Vagina (tissue), 2 donors: ENCODE measurements around the gene CREB5. TPM values are rescaled to one million over a fixed set of nuclear protein-coding genes. Genes with fewer than 3 reads are reported as not detected.

Experiments
- DNase-seq, 2 donors: peaks; one replicate each; pipeline ENCODE4 v3.0.0-alpha.2; 2017; ENCODE audit errors: extremely low spot score in 2 of 2
- H3K27ac ChIP-seq: fragments of 200-600 bp; sonication (generic); one replicate; pipeline ENCODE4 v1.5.1; 2019
- H3K27me3 ChIP-seq: fragments of 200-600 bp; sonication (generic); one replicate; pipeline ENCODE4 v1.5.1; 2019
- H3K36me3 ChIP-seq, 2 donors: fragments of 200-600 bp; sonication (generic); one replicate each; pipeline ENCODE4 v1.5.1; 2017 to 2019
- H3K4me1 ChIP-seq: fragments of 200-600 bp; sonication (generic); one replicate; pipeline ENCODE4 v1.5.1; 2019
- H3K4me3 ChIP-seq, 2 donors: fragments of 200-600 bp; sonication (generic); 1 replicate in 1 of 2; 2 replicates in 1 of 2; pipeline ENCODE4 v1.5.1; 2016 to 2019
- H3K9me3 ChIP-seq: fragments of 200-600 bp; sonication (generic); one replicate; pipeline ENCODE4 v1.5.1; 2019
- CTCF ChIP-seq, 3 experiments: fragments of 450-650 bp in 2 of 3; fragments of 200-600 bp in 1 of 3; sonication (generic) in 1 of 3; IDR thresholded peaks; one replicate each; pipeline ENCODE4 v1.5.1; 2017 to 2019; ENCODE audit warnings: antibody characterized with exemption in 3 of 3, mild to moderate bottlenecking in 2 of 3, moderate library complexity in 2 of 3
- POLR2A ChIP-seq, 2 donors: fragments of 450-650 bp; IDR thresholded peaks; one replicate each; pipeline ENCODE4 v1.6.1; 2017; ENCODE audit warnings: antibody characterized with exemption in 2 of 2, mild to moderate bottlenecking in 2 of 2, moderate library complexity in 2 of 2
- POLR2AphosphoS5 ChIP-seq, 2 donors: sonication (generic); formaldehyde crosslinking; IDR thresholded peaks; one replicate each; pipeline ENCODE4 v1.9.0; 2017; ENCODE audit warnings: antibody characterized with exemption in 2 of 2, mild to moderate bottlenecking in 2 of 2, low read depth in 1 of 2; ENCODE audit not compliant: insufficient read depth in 1 of 2
- intact Hi-C: fragments of 100-400 bp; cut with DNase I; formaldehyde crosslinking; loops from one replicate; pipeline ENCODE4 v1.15.1; 2023
- total RNA-seq: library from RNA; depleted of rRNA; stranded (reverse); fragments of >200 nt; gene quantifications from one replicate; pipeline ENCODE4 v1.2.3, GENCODE V29; 2016

The CREB5 gene
- total RNA-seq, 1 donor from 2014 or later = 23.1 TPM

DNA sequence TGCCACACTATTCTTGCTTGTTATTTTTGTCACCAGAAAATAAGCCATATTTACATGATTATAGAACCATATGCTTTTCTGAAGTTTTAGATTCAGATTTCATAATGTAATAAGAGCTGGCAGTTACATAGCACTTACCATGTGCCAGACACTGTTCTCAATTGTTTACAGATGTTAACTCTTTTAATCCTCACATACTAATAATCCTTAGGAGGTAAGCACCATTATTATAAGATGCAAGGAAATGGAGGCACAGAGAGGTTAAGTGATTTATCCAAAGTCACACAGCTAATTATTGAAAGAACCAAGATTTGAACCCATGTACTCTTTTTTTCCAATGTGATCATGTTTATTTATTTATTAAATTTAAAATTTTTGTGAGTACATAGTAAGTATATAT is 57.2 kb downstream of the CREB5 start:
- Histone ChIP-seq H3K9me3 (no peaks in the 10 kb centered on the region), H3K4me1 (no peaks in the 10 kb centered on the region), H3K4me3 (no peak overlapping the region), H3K36me3 (no peaks in the 10 kb centered on the region), H3K27me3 (no peaks in the 10 kb centered on the region), H3K27ac (no peak overlapping the region)
- no peak for TF ChIP-seq CTCF (IDR thresholded peaks at IDR 0.05)
- no peak for TF ChIP-seq POLR2A (IDR thresholded peaks at IDR 0.05)
- TF ChIP-seq POLR2AphosphoS5 (IDR thresholded peaks at IDR 0.05; ENCODE audit: insufficient read depth in 1 of 2, low read depth in 1 of 2) = no peak
- no peak for DNase-seq
- intact Hi-C loops = no loop called here

- no peak for DNase-seq
- Histone ChIP-seq H3K4me1 (no peaks in the 10 kb centered on the region), H3K4me3 (no peak overlapping the region), H3K9me3 (no peaks in the 10 kb centered on the region), H3K27ac (no peak overlapping the region), H3K27me3 (no peaks in the 10 kb centered on the region), H3K36me3 (no peaks in the 10 kb centered on the region)
- TF ChIP-seq POLR2A (IDR thresholded peaks at IDR 0.05) (no peak), POLR2AphosphoS5 (IDR thresholded peaks at IDR 0.05; ENCODE audit: insufficient read depth in 1 of 2, low read depth in 1 of 2) (no peak), CTCF (IDR thresholded peaks at IDR 0.05) (no peak)
- intact Hi-C loops = no loop called here
These were observed 58.0 kb downstream of the CREB5 start for GRCh38 chr7:28470344-28470743.

GRCh38 chr7:28472332-28472731 is 60.0 kb downstream of the CREB5 start:
- Histone ChIP-seq H3K27me3 (no peaks in the 10 kb centered on the region), H3K27ac (no peak overlapping the region), H3K4me3 (no peak overlapping the region), H3K9me3 (no peaks in the 10 kb centered on the region), H3K4me1 (no peaks in the 10 kb centered on the region), H3K36me3 (no peaks in the 10 kb centered on the region)
- intact Hi-C loops = no loop called here
- no peak for DNase-seq
- TF ChIP-seq POLR2A (IDR thresholded peaks at IDR 0.05) = no peak
- no peak for TF ChIP-seq CTCF (IDR thresholded peaks at IDR 0.05)

- TF ChIP-seq POLR2A (IDR thresholded peaks at IDR 0.05) = no peak
- no peak for TF ChIP-seq POLR2AphosphoS5 (IDR thresholded peaks at IDR 0.05; ENCODE audit: insufficient read depth in 1 of 2, low read depth in 1 of 2)
- TF ChIP-seq CTCF (IDR thresholded peaks at IDR 0.05) = no peak
- H3K27ac ChIP-seq = peak overlapping the region; percentile 10
- no peak for DNase-seq
- H3K36me3 ChIP-seq = no peaks in the 10 kb centered on the region
- no peaks in the 10 kb centered on the region for H3K27me3 ChIP-seq
- intact Hi-C loops = no loop called here
- H3K4me3 ChIP-seq = no peak overlapping the region
- no peaks in the 10 kb centered on the region for H3K4me1 ChIP-seq
- no peaks in the 10 kb centered on the region for H3K9me3 ChIP-seq
These were observed 61.4 kb downstream of the CREB5 start for GRCh38 chr7:28473571-28474281.

GRCh38 chr7:28474282-28474638 is 61.9 kb downstream of the CREB5 start:
- no peaks in the 10 kb centered on the region for H3K27me3 ChIP-seq
- TF ChIP-seq POLR2A (IDR thresholded peaks at IDR 0.05) = no peak
- TF ChIP-seq POLR2AphosphoS5 (IDR thresholded peaks at IDR 0.05; ENCODE audit: insufficient read depth in 1 of 2, low read depth in 1 of 2) = no peak
- no peak for TF ChIP-seq CTCF (IDR thresholded peaks at IDR 0.05)
- intact Hi-C loops = no loop called here
- no peaks in the 10 kb centered on the region for H3K36me3 ChIP-seq
- DNase-seq = no peak
- no peaks in the 10 kb centered on the region for H3K4me1 ChIP-seq
- peak overlapping the region; percentile 10 for H3K27ac ChIP-seq
- H3K9me3 ChIP-seq = no peaks in the 10 kb centered on the region
- no peak overlapping the region for H3K4me3 ChIP-seq
